ENCODE measurements around the gene ZNF500. TPM values are rescaled to one million over a fixed set of nuclear protein-coding genes. Genes with fewer than 3 reads are reported as not detected.
"Not testable (repeated sequence)": the region's sequence is repeated elsewhere in the genome, so short reads cannot be mapped to it uniquely, and the experiment has no call there.

The ZNF500 gene
- total and polyA plus RNA-seq, 2 donors from 2014 or later = 4.9 to 18.3 TPM

DNA sequence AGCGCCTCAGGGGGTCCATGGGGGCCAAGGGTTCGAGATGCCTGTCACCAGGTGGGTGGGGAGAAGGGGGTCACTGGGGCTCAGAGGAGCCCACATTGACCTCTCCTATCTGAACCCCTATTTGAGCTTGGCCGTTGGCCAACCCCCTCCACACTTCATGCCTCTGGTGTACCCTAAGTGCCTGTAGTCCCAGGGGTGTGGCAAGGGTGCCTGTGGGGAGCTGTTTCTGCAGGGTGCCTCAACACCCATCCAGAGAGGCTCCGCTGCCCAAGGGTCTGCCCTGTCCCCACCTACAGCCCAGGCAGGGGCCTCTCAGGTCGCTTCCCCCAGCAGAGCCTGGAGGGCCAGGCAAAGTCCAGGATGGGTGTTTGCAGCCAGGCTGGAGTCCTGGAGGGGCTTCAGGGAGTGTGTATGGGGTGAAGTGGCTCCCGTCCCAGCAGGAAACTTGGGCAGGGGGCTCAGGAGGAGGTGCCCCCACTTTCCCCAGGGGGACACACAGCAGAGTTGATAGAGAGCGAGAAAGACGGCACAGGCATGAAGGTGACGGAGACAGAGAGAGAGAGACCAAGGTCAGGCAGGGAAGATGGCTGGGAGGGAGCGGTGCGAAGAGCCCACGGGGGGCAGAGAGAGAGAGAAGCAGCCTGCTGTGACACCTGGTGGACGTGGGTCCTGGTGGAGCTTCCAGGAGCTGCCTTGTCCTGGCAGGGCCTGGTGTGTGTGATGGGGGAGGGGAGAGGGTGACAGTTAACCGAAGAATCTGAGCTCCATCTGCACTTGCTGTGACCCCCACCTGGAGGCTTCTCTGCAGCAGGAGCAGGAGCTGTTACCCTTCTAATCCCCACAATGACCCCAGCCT lies 20.9 kb upstream of the ZNF500 start, which contains the start of gene SEPTIN12:
Gene SEPTIN12 (minus strand): TSS at position 719 of the 856 bp plus-strand sequence. CDS start 700 bp downstream, at position 19.
- H3K27ac ChIP-seq (ENCODE audit: low read depth in 2 of 2, low read length in 2 of 2) = no peak within 1 kb of the TSS
- H3K36me3 ChIP-seq (ENCODE audit: control insufficient read depth in 2 of 3, insufficient read depth in 3 of 3, low read length in 3 of 3) = no peaks in the 10 kb centered on the region
- H3K4me3 ChIP-seq (ENCODE audit: low read length in 3 of 3) = no peak within 1 kb of the TSS
- H3K9ac ChIP-seq (ENCODE audit: low read length in 3 of 3) = no peak within 1 kb of the TSS
- H3K4me1 ChIP-seq (ENCODE audit: control insufficient read depth in 2 of 3, insufficient read depth in 2 of 3, low read depth in 1 of 3, low read length in 3 of 3) = no peaks in the 10 kb centered on the region
- no peaks in the 10 kb centered on the region for H3K9me3 ChIP-seq (ENCODE audit: control insufficient read depth in 2 of 3, insufficient read depth in 1 of 3, low read length in 3 of 3)
- no peak for TF ChIP-seq CTCF (IDR thresholded peaks at IDR 0.05; ENCODE audit: borderline replicate concordance, extremely low read depth, insufficient read depth)
- no peak for DNase-seq
- FAIRE-seq = no peak
- intact Hi-C loops (cut with DNase I) = no loop called here
- no peaks in the 10 kb centered on the region for H3K27me3 ChIP-seq (ENCODE audit: control insufficient read depth, insufficient read depth, low read length)

- H3K4me3 ChIP-seq (ENCODE audit: low read length in 3 of 3) = no peak overlapping the region
- H3K9me3 ChIP-seq (ENCODE audit: control insufficient read depth in 2 of 3, insufficient read depth in 1 of 3, low read length in 3 of 3) = no peaks in the 10 kb centered on the region
- H3K27ac ChIP-seq (ENCODE audit: low read depth in 2 of 2, low read length in 2 of 2) = no peak overlapping the region
- intact Hi-C loops (cut with DNase I) = no loop called here
- no peaks in the 10 kb centered on the region for H3K27me3 ChIP-seq (ENCODE audit: control insufficient read depth, insufficient read depth, low read length)
- H3K4me1 ChIP-seq (ENCODE audit: control insufficient read depth in 2 of 3, insufficient read depth in 2 of 3, low read depth in 1 of 3, low read length in 3 of 3) = no peaks in the 10 kb centered on the region
- no peak for DNase-seq
- FAIRE-seq = no peak
- no peak for TF ChIP-seq CTCF (IDR thresholded peaks at IDR 0.05; ENCODE audit: borderline replicate concordance, extremely low read depth, insufficient read depth)
- H3K9ac ChIP-seq (ENCODE audit: low read length in 3 of 3) = no peak overlapping the region
- H3K36me3 ChIP-seq (ENCODE audit: control insufficient read depth in 2 of 3, insufficient read depth in 3 of 3, low read length in 3 of 3) = no peaks in the 10 kb centered on the region
Observed at GRCh38 chr16:4787068-4787467, 20.1 kb upstream of the ZNF500 start.

- no peak overlapping the region for H3K27ac ChIP-seq (ENCODE audit: low read depth in 2 of 2, low read length in 2 of 2)
- H3K36me3 ChIP-seq (ENCODE audit: control insufficient read depth in 2 of 3, insufficient read depth in 3 of 3, low read length in 3 of 3) = no peaks in the 10 kb centered on the region
- TF ChIP-seq CTCF (IDR thresholded peaks at IDR 0.05; ENCODE audit: borderline replicate concordance, extremely low read depth, insufficient read depth) = no peak
- H3K27me3 ChIP-seq (ENCODE audit: control insufficient read depth, insufficient read depth, low read length) = no peaks in the 10 kb centered on the region
- H3K9ac ChIP-seq (ENCODE audit: low read length in 3 of 3) = no peak overlapping the region
- no peaks in the 10 kb centered on the region for H3K4me1 ChIP-seq (ENCODE audit: control insufficient read depth in 2 of 3, insufficient read depth in 2 of 3, low read depth in 1 of 3, low read length in 3 of 3)
- DNase-seq (no peak), FAIRE-seq (no peak)
- no peak overlapping the region for H3K4me3 ChIP-seq (ENCODE audit: low read length in 3 of 3)
- intact Hi-C loops (cut with DNase I) = no loop called here
- H3K9me3 ChIP-seq (ENCODE audit: control insufficient read depth in 2 of 3, insufficient read depth in 1 of 3, low read length in 3 of 3) = no peaks in the 10 kb centered on the region
Observed at GRCh38 chr16:4785758-4786433, 18.9 kb upstream of the ZNF500 start.

- H3K4me1 ChIP-seq (ENCODE audit: control insufficient read depth in 2 of 3, insufficient read depth in 2 of 3, low read depth in 1 of 3, low read length in 3 of 3); intact Hi-C loops (cut with DNase I); H3K4me3 ChIP-seq (ENCODE audit: low read length in 3 of 3); FAIRE-seq; H3K27ac ChIP-seq (ENCODE audit: low read depth in 2 of 2, low read length in 2 of 2); H3K36me3 ChIP-seq (ENCODE audit: control insufficient read depth in 2 of 3, insufficient read depth in 3 of 3, low read length in 3 of 3); DNase-seq; H3K27me3 ChIP-seq (ENCODE audit: control insufficient read depth, insufficient read depth, low read length); H3K9ac ChIP-seq (ENCODE audit: low read length in 3 of 3); H3K9me3 ChIP-seq (ENCODE audit: control insufficient read depth in 2 of 3, insufficient read depth in 1 of 3, low read length in 3 of 3): not testable (repeated sequence)
Observed at GRCh38 chr16:4784444-4784987, 17.6 kb upstream of the ZNF500 start.
